HG03439 (cell line): ENCODE measurements around the gene ABTB2.

Source experiments
- ATAC-seq: cut with Tn5 transposase; IDR thresholded peaks from one replicate; pipeline ENCODE4 v1.9.1; 2021; ENCODE audit warnings: mild to moderate bottlenecking, moderate library complexity; ENCODE audit not compliant: unreplicated experiment

The ABTB2 gene

DNA sequence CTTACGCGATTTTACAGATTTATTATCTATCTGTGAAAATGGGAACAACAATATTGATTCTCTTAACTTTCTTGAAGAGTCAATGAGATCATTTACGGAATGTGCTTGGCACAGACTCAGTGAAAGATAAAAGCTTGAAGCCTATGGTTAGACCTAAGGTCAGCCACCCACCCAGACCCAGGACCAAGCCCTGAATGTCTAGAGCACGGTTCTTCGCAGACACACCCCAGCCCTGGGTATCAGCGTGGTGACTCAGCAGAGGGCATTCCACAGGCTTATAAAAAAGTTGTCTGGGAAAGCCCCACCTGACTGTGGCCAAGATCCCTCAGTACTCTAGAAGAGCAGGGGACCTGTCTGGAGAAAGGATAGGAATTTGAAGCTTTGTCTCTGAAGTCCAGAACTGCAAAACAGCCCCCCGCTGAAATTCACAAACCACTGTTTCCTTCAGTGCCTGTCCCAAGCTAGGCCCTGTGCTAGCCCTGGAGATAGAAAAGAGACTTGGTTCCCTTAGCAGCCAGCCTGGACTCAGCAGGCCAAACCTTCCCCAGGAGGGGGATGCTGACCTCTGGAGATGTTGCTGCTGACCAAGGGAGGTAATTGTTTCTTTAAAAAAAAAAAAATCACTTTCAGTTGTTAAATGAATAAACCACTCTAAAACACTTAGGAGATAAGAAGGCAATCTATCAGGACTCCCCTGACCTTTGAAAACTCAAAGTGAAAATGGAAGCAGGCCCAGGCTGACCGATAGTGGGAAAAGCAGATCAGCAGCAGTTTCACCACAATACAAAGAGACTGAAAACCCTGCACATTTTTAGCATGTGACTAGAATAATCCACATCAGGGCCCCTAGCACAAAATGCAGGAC lies 114.0 kb downstream of the ABTB2 start:
- peak; percentile 72 for ATAC-seq

DNA sequence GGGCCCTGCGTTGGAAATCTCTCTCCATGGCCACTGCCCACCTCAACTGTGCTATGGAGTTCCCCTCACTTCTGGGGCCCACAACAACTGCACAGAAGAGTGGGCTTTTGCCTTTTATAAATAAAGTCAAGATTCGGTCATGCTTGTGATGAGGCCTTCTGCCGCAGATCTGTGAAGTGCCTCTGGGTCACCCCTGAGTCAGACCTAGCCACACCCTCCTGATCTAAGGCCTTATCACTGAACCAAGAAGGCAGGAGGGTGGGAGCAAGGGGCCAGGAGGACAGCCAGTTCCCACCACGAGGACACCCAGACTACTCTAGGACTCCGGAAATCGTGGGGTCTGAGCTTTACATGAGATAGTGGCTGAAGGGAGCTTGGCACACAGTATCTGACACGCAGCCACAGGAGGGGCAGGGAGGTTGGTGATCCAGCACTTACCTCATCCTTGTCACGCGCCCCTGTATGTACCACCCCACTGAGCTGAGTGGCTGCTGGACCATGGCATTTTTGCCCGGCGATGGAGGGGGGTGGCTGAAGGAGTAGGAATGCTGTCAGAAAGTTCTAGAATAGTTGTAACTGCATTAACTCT lies 115.7 kb downstream of the ABTB2 start:
- no peak for ATAC-seq

DNA sequence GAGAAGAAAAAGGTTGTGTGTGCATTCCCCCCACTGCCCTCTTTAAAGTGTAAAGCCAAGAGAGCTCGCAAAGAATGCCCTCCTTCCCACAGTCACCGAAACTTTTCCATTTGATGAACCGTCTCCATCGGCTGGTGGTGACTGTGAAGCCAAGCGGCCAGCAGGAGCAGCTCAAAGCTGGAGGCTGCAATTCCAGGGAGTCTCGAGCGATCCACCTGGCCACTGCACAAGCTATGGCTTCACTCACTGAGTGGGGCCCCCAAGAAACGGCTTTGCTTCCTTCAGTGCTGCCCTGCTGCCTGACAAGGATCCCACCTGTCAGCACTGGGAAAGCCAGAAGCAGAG lies 117.7 kb downstream of the ABTB2 start:
- no peak for ATAC-seq

DNA sequence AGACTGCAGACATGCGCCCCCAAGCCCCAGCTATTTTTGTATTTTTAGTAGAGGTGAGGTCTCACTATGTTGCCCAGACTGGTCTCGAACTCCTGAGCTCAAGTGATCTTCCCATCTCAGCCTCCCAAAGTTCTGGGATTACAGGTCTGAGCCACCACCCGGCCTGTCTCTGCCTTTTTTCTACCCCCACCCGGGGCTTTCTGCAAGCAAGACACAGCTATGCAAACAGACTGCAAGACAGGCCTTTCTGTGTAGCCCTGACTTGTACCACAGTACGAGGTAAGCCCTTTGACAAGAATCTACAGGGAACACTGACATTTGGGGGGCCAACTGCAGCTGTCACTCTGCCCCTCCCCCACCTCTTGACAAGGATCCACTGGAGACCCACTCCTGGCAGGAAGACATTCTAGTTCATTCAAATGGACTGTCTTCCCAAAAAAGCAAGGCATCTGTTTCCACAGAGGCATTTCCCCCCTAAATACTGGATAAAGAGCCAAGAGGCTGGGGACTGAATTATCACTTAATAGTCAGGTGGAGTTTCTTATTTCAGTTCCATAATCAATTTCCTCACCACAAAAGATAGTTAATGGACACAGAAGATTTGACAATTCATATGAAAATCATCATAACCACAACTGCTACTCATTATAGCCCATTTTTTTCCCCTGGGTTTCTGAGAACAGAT lies 118.2 kb downstream of the ABTB2 start:
- no peak for ATAC-seq

DNA sequence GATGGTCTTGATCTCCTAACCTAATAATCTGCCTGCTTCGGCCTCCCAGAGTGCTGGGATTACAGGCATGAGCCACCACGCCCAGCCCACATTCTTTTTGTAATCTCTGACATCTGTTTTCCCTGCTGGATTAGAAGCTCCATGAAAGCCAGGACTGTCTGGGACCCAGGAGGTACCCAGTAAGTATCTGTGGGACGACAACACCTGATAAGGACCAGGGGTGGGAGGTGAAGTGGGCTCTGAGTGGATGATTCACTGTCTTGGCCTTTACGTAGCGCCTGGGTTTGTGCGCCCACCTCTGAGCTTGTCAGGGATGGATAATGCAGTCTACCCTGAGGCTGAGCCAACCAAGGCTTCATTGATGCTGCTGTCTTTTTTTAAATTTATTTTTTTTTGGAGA lies 118.8 kb downstream of the ABTB2 start:
- ATAC-seq: no peak

DNA sequence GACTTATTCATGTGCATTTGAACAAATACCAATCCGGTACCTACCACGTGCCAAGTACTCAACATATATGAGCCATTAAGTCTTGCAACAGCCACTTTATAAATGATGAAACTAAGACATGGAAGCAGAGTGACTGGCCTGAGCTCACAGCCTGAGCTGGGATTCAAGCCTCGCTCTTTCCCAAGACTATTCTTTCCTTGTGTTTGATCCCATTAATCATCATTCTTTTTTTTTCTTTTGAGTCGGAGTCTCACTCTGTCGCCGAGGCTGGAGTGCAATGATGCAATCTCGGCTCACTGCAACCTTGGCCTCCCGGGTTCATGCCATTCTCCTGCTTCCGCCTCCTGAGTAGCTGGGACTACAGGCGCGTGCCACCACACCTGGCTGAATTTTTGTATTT lies 119.3 kb downstream of the ABTB2 start:
- ATAC-seq: no peak

DNA sequence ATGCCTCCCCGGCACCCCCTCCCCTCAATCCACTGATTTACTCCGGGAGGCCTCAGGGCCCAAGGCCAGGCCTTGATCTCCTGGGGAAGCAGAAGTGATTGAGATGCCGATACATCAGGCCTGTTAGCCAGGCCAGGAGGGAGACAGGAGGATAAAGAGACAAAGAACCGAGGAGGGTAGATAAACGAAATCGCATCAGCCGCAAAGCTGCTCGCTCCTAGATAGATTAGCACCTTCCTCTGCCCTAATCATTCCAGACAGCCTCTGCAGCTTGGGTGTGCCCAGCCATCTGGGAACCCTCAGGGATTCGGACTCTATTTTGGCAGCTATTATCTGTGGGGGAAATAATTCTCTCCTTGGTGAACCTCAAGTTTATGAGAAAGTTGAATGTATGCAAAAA lies 121.2 kb downstream of the ABTB2 start:
- no peak for ATAC-seq

DNA sequence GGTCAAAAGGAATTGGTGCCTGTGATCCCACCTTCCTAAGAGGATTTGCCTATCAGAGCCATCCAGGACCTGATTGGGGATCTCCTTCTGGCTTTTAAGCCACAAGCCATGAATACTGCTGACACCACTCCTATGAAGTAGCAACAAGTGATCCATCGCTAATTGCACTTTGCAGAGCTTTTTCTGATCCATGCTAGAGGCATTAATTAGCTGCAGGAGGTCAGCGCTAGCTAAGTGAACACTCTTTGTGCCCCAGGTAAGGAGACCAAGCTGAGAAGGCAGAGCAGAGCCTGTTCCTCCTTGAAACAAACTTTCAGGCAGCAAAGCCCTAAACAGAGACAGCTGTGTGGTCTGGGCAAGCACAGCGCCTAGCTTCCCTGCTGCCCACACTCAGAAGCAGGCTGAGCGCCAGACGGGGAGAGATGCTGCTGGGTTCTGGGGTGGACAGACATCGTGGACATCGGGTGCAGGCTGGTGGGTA lies 122.2 kb downstream of the ABTB2 start:
- no peak for ATAC-seq

DNA sequence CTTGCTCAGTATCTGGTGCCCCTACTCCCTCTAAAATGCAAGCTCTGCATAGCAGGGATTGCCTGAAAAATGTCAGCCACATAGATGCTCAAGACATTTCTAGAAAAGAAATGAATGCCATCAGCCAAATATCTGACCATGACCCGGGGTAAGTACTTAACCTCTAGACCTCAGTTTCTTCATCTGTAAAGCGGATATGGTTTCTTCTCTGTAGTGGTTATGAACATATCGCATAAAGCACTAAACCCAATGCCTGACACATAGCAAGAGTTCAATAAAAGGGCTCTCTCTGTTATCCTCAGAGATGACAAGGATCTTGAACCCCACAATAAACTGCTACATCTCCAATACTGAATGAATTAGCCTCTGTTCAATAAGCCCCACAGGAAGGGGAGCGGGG lies 122.6 kb downstream of the ABTB2 start:
- no peak for ATAC-seq

DNA sequence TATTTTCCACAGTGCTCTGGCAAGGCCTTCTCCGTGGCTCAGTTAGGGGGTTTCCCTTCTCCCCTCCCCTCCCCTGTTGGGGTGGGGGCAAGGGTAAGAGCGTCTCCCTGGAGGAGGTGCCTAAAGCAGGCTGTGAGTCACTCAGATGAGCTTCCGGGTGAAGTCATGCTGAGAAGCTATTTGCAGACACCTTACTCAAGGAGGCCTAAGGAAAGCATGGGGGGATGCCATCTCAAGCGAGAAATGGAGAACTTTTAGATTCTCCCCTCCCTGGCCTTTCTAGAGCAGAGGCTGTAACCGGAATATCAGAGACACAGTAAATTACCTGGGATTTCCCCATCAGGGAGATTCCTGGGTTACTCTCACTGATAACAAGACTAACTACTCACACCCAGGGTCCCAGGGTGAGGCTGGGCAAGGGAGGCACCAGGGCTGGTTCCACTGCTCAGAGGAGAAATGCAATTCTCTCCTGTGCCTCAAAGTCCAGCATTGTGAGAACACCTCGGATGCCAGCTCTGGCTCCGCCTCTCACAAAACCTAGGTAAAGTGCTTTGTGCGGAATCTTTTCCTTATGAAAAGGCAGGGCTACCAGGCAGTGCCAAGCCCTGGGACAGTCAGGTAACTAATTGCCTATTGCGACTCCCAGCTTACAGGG lies 123.6 kb downstream of the ABTB2 start:
- peak; percentile 72 for ATAC-seq

DNA sequence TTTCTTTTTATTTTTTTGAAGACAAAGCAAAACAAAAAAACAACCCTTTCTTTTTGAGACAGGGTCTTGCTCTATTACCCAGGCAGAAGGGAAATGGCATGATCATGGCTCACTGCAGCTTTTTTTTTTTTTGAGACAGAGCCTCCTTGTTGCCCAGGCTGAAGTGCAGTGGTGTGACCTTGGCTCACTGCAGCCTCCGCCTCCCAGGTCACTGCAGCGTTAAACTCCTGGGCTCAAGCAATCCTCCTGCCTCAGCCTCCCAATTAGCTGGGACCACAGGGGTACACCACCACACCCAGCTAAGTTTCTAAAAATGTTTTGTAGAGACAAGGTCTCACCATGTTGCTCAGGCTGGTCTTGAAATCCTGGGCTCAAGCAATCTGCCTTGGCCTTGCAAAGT lies 124.6 kb downstream of the ABTB2 start:
- ATAC-seq: no peak

DNA sequence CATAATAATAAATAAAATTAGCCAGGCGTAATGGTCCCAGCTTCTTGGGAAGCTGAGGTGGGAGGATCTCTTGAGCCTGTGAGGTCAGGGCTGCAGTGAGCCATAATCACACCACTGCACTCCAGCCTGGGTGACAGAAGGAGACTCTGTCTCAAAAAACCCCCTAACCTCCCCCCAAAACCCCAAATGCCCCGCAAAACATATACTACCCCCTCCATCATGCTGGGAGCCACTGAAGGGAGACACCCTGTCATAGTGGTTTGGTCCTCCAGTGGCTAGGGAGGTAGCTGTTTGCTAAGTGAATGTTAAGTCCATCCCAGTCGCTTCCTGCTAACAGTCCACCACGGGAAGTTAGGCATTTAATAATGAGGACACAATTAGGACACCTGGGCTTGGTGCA lies 125.0 kb downstream of the ABTB2 start:
- no peak for ATAC-seq

DNA sequence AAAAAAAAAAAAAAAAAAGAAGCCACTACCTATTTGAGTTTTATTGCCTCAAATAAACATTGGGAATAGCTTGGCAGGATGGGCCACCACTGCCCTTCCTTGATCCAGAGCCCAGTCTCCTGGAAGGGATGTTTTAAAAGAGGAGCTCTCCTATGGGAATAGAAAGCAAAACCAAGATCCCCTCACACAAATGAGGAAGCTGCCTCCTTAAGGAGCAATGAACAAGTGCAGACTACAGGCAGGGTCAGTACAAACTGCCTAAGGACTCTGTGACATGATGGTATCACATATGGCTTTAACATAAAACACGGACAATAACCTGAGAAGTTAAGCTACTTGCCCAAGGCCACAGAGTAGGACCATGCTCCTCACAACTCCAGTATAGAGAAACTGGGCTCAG lies 131.6 kb downstream of the ABTB2 start:
- ATAC-seq: no peak

DNA sequence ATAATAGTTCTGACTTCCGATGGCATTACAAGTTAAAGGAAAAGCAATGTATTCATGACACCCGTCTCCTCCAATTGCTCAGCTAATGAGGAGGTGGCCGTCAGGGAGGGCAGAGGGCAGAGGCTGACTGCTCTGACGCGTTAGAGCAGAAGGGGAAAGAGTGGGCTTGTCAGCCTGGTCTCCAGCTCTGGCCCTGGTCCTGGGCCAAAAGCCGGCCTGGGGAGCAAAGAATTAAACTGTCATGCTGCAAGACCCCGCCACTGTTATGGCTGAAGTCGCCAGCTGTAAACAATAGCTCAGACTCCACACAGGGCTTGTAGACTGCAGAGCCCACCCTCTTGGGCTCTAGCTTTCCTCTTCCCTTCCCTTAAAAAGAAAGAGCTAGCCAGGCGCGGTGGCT lies 132.7 kb downstream of the ABTB2 start:
- no peak for ATAC-seq

DNA sequence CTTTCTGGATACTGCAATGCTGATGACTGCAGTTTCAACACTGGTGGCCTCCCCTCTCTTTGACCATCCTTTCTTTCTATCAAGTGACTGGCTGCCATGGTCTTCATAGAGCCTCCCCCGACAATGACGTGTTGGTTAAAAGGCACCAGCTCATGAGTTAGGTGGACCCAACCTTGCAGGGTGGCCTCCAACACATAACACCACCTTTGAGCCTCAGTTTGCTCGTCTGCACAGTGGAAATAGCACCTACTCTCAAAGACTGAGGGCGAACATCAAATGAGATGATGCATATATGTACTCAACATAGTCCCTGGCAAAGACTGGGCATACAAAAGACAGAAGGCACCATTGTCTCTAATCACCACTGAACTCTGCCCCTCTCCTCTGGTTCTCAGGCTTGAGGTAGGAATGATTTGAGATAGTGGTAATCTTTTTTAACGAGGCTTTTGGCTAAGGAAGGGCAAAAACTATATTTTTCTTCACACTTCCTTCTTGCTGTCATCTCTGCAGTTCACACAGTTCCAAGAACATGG lies 133.3 kb downstream of the ABTB2 start:
- ATAC-seq: no peak

DNA sequence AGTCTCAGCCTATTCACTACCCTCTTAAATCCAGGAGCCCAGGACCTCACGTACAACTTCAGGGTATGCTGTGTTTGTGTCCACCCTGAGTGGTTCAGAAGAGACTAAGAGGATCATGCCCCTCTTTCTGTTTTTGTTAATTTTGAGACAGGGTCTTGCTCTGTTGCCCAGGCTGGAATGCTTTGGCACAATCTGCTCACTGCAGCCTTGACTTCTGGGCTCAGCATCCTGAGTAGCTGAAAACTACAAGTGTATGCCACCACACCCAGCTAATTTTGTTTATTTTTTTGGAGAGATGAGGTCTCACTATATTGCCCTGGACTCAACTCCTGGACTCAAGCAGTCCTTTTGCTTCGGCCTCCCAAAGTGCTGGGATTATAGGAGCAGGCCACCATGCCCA lies 133.9 kb downstream of the ABTB2 start:
- no peak for ATAC-seq

DNA sequence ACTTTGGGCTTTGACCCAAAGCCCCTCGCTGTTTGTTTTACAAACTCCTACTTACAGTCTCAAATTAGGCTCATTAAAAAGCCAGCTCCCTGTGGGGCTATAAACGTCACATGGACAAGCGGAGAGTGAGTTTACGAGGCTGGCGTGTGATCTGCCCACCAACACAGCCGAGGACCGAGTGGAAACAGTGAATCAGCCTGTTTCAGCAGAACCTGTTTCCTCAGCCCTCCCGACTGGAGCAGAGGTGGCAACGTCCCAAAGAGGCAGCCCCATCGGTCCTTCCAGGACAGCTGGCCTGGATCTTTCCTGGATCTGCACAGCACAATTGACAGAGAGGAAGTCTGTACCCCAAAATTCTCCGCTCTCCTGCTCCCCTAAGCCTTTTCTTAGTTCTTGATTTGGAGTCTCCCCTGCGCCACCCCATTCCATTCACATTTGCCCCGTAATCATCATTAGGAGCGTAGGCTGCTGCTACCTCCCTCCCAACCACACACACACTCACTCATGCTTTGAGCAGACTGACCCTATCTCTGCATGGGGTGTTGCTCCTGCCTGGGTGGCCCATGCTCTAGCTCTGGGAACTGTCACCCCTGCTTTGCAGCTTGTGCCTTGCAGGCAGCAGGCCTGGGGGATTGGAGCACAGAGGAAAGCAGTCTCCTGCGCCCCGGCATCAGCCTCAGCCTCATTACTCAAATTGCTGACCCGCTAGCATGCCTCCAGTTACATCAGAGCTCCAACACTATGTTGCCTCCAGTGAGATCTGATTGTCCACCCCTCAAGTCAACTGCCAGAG lies 134.6 kb downstream of the ABTB2 start:
- ATAC-seq: no peak

DNA sequence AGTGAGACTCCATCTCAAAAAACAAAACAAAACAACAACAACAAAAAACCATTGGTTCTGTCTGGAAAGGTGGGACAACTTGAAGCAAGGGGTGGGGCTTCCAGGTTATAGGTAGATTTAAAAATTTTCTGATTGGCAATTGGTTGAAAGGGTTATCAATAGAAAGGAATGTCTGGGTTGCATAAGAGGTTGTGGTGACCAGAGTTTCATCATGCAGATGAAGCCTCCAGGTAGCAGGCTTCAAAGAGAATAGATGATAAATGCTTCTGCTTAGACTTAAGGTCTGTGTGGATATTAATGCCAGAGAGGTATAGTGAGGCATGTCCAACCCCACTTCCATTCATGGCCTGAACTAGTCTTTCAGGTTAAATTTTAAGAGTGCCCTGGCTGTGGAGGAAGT lies 135.8 kb downstream of the ABTB2 start:
- ATAC-seq: no peak

DNA sequence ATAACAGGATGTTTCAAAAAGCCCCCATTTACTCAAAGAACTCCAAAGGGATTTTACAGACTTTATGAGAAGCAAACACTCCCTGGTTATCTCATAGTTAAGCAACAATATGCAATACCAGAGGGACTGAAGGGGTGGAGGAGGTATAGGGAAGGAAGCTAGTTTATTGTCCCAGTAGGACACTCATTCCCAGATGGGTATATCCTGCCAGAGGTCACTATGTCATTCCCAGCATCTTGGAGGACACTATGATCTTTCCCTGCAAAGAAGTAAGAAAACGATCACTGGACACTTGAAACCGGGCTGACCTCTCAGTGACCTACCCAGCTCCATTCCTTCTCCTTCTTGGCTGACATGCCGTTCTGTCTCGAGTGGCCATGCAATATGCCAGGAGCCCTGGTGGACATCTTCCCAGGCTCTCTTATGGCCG lies 137.9 kb downstream of the ABTB2 start:
- ATAC-seq: no peak

DNA sequence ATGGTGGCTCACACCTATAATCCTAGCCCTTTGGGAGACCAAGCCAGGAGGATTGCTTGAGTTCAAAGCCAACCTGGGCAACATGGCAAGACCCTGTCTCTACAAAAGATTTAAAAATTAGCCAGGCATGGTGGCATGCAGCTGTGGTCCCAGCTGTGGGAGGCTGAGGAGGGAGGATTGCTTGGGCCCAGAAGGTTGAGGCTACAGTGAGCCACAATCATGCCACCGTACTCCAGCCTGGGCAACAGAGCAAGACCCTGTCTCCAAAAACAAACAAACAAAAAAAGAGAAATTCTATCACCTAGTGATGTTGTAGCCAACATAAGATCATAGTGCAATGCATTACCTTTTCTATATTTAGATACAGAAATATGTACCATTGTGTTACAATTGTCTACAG lies 138.5 kb downstream of the ABTB2 start:
- no peak for ATAC-seq
